HG03280 (cell line): ENCODE data around the gene CD101.
"Not testable (repeated sequence)": the region's sequence is repeated elsewhere in the genome, so short reads cannot be mapped to it uniquely, and the experiment has no call there.

Experiments
- ATAC-seq: cut with Tn5 transposase; IDR thresholded peaks from one replicate; pipeline ENCODE4 v1.9.1; 2021; ENCODE audit warnings: mild to moderate bottlenecking, moderate library complexity; ENCODE audit not compliant: unreplicated experiment

Gene CD101, protein sequence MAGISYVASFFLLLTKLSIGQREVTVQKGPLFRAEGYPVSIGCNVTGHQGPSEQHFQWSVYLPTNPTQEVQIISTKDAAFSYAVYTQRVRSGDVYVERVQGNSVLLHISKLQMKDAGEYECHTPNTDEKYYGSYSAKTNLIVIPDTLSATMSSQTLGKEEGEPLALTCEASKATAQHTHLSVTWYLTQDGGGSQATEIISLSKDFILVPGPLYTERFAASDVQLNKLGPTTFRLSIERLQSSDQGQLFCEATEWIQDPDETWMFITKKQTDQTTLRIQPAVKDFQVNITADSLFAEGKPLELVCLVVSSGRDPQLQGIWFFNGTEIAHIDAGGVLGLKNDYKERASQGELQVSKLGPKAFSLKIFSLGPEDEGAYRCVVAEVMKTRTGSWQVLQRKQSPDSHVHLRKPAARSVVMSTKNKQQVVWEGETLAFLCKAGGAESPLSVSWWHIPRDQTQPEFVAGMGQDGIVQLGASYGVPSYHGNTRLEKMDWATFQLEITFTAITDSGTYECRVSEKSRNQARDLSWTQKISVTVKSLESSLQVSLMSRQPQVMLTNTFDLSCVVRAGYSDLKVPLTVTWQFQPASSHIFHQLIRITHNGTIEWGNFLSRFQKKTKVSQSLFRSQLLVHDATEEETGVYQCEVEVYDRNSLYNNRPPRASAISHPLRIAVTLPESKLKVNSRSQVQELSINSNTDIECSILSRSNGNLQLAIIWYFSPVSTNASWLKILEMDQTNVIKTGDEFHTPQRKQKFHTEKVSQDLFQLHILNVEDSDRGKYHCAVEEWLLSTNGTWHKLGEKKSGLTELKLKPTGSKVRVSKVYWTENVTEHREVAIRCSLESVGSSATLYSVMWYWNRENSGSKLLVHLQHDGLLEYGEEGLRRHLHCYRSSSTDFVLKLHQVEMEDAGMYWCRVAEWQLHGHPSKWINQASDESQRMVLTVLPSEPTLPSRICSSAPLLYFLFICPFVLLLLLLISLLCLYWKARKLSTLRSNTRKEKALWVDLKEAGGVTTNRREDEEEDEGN

DNA sequence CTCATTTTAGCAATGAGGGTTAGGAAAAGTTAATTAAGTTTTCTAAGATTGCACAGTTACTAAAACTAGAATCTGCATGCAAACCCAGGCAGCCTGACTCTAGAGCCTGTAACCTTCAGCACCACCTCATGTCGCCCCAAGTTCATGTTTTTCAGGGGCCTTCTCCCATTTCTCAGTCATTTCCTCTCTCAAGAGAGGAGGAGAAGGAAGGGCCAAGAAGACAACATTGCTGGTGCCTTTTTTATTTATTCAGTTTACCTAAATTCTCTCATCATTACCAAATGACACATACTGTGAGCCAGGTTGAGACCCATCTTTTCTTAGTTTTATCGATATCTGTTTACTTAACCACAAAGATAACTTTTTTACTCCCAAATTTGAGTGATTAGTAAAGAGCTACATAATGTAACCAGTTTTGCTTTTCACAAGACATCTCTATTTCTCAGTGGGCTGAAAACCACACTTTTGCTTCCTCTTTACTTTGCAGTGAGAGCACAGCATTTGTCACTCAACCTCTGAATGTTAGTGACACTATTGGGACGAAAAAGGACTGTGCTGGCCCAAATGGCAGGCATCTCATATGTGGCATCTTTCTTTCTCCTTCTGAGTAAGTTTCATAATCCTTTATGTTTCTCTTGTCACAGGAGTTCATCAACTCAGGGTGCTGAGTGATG lies at the start of gene CD101:
Gene CD101 (plus strand): TSS at position 507 of the 674 bp plus-strand sequence. CDS start 58 bp downstream, at position 565.
- peak; percentile 95 for ATAC-seq

DNA sequence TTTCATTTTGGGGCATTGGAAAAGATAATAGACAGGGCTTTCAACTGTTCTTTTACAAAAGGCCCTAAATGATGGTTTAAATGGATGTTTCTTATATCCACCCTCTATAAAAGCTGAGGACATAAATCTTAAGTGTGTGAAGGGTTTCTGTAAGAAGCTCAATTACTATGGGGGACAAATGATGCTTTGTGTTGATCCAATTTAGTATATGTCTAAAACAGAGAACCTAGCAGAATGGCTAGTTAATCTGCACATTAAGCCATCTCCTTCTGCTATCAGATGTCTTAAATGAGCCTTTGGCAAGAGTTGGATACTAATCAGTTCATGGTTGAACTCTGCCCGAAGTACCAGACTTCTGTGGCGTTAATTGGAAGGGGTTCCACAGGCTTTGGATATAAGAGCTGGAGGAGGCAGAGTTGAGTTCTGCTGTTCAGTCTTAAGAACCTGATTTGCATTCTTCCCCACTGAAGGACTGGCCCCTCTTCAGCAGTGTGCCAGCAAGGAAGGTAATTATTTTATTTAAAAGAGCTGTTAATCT lies 48.8 kb upstream of the CD101 start:
- no peak for ATAC-seq

DNA sequence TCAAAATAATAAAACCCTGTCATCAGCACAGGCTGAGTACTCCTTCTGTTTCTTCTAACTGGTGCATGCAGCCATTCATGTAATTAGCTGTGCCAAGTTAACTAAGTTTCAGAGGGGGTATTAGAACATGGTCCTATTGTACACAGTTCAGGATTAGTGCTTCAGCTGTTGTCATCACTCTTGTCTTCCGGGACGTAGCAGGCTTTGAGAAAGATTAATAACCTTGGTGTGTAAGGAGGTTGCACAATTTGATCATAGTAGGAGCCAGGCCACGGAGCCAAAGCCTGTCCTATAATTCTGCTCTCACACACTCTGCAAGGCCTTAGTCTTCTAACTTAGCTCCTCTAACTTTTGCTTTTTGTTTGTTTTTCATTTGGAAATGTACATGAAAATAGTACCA lies 47.1 kb upstream of the CD101 start:
- ATAC-seq = no peak

DNA sequence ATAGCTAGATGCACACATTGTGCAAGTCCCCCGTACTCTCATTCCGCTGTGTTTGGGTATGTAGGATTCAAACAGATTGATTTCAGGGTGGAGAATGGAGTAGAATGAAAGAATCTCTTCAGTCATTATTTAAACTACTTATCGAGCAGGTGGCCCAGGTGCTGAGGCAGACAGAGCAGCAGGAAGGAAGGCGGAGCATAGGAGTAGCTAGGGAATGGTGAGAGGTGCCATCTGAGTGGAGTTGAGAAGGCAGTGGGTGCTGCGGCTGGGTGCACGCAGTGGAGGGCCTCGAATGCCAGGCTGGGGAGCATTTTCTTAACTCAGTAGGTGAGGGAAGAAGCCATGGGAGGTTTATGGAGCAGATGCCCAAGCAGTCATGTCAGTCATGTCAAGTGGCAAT lies 45.2 kb upstream of the CD101 start:
- no peak for ATAC-seq

DNA sequence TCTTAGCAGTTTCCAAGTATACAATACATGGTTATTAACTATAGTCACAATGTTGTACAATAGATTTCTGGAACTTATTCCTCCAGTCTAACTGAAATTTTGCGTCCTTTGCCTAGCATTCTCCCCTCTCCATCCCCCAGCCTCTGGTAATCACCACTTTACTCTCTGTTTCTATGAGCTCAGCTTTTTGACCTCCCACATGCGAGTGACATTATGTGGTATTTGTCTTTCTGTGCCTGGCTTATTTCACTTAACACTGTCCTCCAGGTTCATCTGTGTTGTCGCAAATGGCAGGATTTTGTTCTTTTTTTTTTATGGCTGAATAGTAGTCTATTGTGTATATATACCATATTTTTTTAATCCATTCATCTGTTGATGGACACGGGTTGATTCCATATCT lies 43.9 kb upstream of the CD101 start:
- ATAC-seq = no peak

DNA sequence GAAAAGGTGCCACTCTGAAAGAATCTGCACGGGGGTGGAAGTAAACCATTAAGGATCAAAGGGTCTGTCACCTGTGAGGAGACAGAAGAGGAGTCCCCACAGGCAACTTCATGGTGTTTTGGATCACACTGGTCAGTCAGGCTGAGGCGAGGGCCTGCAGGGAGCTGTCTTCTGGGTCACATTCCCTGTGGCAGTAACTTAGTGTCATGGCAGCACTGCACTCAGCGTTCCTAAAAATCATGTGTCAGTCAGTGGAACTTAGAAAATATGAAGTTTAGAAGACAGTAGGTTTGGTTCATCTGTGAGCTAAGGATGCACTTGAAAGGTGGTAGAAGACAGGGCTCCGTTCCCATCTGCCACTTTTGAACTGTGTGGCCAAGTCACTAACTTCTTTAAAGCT lies 43.5 kb upstream of the CD101 start:
- ATAC-seq = no peak

DNA sequence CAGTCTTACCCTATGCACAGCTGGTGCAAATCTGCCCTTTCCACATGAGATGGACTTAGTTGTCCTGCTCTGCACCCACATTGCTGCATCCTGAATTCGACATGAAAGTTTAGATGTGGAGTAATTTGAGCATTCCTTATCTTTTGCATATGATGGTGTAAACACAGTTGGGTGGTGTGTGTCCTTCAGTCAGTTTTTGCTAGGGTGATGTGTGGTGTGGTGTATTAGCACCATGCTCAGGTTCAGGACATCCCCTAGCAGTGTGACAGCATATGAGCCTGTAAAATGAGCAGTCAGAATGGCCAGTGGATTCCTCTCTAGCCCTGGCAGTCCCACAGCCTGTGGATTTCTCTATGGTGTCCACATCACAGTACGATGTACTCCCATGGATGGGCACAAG lies 42.6 kb upstream of the CD101 start:
- no peak for ATAC-seq

DNA sequence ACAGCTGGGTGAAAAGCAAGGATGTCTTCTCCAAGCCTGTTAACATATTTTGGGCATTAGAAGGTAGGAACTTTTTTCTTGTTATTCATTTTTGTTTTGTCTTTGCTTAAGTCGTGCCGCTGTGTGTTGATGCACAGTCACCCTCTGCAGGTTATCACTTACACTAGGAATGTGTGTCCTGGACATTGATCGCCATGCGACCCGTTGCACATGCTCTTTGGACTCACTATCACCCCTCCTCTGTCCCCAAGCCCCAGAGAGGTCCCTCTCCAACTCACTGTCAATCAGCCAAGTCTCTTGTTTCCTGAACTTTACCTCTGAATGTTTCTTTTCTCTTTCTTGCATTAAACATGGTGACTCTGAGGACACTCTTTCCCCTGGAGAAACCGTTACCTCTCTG lies 40.0 kb upstream of the CD101 start:
- ATAC-seq = no peak

DNA sequence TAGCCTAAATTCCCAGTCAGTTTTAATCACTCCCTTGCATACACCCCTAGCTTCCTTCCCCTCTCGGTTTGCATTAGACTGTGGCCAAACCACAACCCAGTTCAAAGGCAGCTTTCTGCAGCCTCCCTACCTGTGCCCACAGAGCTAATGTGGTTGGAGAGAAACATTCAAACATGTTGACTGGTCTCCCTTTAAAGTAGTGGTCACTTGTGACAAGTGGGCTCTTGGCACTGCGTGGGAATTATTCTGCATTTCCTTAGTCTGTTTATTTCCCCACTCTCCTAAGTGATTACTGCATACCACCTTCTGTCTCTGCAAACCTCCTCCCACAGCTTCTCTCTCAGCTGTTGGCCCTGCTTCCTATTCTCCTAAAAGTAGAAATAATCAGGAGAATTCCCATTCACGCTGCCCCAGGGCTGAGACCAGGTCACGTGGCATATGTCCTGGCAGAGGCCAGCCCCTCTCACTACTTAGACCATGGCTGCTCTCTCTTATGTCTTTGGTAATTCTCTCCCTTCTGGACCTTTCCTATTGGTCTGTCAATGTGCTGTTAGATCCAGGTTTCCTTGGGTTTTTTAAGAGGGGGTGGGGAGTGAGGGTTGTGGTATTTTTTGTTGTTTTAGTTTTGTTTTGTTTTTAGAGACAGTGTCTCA lies 38.4 kb upstream of the CD101 start:
- no peak for ATAC-seq

DNA sequence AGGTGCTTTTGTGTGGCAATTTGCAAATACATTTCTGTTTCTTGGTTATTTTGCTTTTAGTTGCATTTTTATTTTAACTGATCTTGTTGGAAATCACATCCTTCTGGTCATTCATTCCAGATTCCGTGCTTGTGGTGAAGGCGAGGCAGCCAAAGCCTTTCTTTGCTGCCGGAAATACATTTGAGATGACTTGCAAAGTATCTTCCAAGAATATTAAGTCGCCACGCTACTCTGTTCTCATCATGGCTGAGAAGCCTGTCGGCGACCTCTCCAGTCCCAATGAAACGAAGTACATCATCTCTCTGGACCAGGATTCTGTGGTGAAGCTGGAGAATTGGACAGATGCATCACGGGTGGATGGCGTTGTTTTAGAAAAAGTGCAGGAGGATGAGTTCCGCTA lies 34.8 kb upstream of the CD101 start:
- no peak for ATAC-seq

DNA sequence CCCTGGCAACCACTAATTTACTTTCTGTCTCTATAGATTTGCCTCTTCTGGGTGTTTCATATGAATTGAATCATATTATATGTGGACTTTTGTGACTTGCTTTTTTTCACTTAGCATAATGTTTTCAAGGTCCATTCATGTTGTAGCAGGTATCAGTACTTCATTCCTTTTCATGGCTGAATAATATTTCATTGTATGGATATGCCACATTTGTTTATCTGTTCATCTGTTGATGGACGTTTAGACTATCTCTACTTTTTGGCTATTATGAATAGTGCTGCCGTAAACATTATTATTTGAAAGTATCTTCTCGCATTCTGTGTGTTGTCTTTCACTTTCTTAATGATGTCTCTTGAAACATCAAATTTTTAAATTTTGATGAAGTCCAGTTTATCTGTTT lies 32.8 kb upstream of the CD101 start:
- ATAC-seq = no peak

DNA sequence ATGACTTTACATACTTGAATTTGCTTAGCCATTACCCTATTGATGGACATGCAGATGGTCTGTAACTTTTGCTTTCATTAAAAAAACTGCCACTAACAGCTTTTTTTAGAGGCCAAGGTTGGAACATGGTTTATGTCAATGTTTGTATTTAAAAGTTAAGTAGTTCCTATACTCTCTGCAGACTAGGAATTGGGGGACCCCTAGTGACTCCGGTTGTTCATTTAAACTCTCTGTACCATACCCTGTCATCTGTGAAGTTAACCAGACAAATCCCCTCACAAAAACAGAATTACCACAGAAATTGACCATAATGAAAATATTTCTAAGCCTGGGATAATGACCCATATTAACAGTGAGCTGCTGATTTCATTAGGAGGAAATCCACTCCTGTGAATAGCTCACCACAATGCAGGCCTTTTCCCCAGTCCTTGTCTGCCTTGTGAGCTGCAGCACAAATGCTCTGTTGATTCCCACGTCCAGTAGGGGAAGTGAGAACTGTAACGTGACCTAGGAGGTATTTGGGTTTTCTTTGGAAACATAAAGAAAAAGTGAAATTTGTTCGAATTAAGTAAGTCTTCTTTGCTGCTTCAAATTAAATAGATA lies 30.2 kb upstream of the CD101 start:
- ATAC-seq = no peak

DNA sequence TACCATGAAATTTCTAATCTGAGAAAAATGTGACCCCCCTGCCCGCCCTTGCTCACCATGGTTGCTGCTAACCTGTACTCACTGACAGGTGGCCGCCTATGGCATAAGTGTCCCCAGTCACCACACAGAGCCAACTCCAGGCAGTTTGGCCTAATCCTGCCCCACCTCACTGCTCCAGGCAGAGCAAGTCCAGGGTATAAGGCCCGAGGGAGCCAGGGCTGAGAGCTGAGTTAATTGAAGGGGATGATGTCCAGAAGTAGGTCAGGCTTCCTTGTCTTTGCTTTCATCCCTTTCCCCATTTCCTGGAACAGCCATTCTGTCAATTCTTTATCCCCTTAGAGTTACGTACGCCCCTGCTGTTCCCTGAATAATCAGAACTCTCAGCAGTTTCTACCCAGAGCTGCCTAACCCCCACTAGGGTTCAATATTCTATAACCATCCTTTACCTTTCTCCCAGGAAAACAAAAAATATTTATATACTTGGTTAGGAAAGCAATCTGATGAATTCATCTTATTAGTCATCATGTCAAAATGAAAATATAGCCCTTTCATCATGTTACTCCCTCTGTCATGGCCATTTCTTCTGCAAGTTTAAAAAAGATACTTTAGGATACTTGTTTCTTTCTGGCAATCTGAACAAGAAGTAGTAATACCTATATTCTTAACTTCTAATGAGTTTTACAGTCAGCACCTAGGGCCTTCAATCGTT lies 29.4 kb upstream of the CD101 start:
- no peak for ATAC-seq

DNA sequence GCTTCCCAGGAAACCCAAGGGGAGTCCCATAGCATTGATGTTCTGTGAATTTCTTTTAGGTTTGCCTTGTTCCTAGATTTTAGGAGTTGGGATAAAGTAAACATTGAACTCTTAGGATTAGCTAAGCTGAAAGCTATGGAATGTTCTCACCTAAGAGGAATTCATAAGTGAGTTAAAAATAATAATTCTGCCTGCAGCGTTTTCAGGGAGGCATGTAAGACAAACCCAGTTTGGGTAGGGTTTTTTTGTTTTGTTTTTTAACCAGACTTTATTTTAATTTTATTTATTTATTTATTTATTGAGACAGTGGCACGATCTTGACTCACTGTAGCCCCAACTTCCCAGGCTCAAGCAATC lies 28.9 kb upstream of the CD101 start:
- no peak for ATAC-seq

DNA sequence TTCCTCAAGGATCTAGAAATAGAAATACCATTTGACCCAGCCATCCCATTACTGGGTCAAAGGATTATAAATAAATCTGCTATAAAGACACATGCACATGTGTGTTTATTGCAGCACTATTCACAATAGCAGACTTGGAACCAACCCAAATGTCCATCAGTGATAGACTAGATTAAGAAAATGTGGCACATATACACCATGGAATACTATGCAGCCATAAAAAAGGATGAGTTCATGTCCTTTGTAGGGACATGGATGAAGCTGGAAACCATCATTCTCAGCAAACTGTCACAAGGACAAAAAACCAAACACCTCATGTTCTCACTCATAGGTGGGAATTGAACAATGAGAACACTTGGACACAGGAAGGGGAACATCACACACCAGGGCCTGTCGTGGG lies 21.3 kb upstream of the CD101 start:
- ATAC-seq = not testable (repeated sequence)

DNA sequence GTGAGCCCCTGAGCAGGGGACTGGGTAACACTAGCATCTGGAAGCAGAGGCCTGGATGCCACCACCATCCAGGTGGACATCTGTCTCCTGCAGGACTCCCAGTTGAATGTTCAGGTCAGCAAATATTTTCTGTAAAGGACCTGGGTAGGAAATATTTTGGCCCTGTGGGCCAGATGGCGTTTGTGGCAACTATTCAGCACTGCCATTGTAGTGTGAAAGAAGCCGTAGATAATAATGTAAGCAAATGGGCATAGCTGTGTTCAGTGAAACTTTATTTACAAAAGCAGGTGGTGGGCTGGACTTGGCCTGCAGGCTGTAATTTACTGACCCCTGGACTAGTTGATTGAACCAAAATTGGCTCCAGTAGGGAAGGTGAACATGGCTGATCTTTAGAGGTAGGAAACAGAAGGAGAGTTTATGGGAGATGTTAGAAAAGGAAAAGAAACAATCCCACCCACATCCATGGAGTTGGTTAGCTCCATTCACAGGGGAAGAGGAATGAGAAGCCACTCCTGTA lies 20.0 kb upstream of the CD101 start:
- no peak for ATAC-seq

DNA sequence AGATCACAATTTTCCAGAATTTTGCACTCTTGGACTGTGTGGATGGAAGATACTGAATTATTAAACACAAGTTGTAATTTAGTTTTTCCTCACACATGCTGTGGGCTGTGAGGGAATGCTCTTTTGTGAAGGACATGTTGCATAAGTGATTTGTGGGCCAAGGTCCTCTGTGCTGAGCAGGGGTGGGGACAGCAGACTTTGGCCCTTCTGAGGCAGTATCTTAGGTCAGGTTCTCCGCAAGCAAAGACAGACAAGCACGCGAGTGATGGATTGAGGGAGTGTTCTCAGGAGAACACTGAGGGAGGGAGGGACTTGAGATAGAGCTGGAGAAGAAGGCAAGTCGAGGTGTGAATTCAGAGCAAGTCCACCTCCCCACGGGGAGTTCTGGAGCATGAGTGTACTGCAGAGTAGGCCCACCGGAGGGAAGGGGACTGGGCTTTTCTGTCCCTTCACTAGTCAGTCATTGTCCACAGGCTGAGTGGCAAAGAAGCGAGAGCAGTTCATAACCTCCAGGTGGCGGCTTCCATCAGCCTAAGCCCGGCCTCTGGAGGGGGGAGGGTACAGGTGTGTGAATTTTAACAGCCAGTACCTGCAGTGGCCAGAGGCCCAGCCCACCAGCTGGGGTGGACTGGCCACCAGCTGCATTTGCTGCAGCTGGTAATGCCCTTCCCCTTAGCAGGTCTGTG lies 19.1 kb upstream of the CD101 start:
- no peak for ATAC-seq

DNA sequence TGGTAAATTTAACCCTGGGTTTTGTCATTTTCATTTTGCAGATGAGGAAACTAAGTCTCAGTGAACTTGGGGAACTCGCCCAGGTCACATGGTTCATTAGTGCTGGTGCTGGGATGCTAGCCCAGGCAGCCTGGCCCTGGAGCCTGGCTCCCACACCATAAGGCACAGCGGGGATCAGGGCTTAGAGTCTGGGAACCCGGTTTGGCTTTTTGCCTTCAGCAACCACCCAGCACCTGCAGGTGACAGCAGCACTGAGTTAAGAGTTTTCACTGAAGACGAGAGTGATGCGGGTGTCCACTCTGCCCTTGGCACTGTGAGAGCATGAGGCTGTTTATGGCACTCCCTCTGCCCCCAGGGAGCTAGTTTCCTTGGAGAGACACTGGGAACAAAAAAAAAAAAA lies 18.4 kb upstream of the CD101 start:
- ATAC-seq = no peak

DNA sequence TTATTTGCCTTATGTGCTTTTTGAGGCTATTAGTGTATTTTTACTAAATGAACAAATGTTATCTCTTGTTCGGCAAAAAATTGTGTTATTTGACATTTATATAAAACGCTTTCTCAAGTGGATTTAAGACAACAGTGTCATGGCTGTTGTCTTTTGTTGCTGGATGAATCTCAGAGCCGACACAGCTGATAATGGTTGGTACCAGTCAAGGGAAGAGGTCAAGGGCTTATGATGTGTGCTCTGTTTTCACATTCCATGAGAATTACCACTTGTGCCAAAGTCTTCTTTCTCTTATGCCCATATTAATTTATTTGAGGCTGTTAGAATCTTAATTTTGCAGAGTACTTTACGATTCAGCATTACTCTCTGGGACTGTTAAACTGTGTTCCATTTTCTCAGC lies 17.9 kb upstream of the CD101 start:
- ATAC-seq = no peak
